GM13976 (cell line): ENCODE measurements around the gene TSPAN9.

ENCODE experiments used
- DNase-seq: peaks from one replicate; pipeline ENCODE4 v3.0.0; 2012; ENCODE audit warnings: low spot score
- in situ Hi-C: fragments of 300-500 bp; cut with MboI; formaldehyde crosslinking; loops from one replicate; pipeline ENCODE4 v1.12.0; 2022; ENCODE audit warnings: low sequenced_read_pairs, mixed read lengths, inconsistent platforms; ENCODE audit not compliant: unreplicated experiment
- TF ChIP-seq, protein P1 (sequence below): IDR thresholded peaks from 2 replicates; pipeline ENCODE4 v1.5.1; 2012; ENCODE audit warnings: borderline replicate concordance, mild to moderate bottlenecking; ENCODE audit not compliant: insufficient read depth; ENCODE audit errors: extremely low read depth, missing control alignments, control extremely low read depth

The TSPAN9 gene

DNA sequence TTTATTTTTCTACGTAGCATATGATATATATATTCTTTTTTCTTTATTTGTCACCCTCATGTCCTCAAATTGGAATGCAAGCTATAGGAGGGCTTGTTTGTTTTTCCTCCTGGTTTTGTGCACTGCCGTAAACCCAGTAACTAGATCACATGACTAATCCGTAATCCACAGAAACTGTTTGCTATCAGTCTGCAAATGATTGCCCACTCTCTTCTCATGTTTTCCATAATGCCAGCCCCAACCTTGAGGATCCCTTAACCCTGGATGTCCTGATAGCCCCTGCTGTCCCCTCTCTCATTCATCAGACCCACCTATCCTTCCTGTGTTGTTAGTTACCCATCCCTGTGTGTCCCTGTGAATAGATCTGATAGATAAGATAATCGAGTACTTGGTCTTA, 94.0 kb downstream of the TSPAN9 start:
- in situ Hi-C loops, result no loop called here
- TF ChIP-seq, protein P1, sequence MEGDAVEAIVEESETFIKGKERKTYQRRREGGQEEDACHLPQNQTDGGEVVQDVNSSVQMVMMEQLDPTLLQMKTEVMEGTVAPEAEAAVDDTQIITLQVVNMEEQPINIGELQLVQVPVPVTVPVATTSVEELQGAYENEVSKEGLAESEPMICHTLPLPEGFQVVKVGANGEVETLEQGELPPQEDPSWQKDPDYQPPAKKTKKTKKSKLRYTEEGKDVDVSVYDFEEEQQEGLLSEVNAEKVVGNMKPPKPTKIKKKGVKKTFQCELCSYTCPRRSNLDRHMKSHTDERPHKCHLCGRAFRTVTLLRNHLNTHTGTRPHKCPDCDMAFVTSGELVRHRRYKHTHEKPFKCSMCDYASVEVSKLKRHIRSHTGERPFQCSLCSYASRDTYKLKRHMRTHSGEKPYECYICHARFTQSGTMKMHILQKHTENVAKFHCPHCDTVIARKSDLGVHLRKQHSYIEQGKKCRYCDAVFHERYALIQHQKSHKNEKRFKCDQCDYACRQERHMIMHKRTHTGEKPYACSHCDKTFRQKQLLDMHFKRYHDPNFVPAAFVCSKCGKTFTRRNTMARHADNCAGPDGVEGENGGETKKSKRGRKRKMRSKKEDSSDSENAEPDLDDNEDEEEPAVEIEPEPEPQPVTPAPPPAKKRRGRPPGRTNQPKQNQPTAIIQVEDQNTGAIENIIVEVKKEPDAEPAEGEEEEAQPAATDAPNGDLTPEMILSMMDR, result no peak
- no peak for DNase-seq

DNA sequence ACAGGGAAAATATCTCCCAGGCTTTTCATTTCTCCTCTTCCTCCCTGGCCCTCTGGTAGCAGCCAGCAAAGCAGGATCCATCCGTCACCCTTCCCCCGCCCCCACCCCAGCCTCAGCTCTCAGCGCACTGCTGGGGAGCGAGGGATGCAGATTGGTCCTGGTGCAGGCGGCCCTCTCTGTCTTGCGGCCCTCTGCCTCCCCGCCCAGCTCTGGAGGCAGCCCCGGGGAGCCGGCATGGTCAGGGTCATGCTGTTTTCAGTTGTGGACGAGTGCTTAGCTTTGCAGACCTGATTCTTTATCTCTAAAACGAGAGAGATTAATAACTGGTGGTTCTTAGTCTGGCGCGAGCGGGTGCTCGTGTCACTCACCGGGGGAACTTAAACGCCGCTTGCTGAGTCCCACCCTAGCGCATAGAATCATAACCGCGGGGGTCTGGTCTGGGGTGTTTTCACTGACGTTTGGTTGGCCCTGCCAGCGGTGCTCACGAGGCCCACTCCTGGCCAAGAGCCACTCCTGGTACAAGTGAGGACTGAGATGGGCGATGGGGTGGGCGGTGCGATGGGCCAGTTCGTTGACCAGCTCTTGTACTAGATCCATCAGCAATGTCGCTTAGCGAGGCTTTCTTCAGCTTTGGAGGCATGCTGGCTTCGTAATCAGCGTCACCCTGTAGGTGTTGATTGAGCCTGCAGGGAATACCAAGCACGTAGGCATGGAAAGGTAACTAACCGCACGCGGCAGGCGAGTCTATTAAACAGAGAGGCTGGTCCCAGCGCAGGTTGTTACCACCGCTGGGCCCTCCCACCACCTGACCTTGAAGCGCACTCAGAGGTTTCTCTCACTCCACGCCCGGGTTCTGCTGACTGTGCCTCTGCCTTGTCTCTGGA, 95.2 kb downstream of the TSPAN9 start:
- TF ChIP-seq, protein P1, result no peak
- no peak for DNase-seq
- in situ Hi-C loops, result no loop called here

DNA sequence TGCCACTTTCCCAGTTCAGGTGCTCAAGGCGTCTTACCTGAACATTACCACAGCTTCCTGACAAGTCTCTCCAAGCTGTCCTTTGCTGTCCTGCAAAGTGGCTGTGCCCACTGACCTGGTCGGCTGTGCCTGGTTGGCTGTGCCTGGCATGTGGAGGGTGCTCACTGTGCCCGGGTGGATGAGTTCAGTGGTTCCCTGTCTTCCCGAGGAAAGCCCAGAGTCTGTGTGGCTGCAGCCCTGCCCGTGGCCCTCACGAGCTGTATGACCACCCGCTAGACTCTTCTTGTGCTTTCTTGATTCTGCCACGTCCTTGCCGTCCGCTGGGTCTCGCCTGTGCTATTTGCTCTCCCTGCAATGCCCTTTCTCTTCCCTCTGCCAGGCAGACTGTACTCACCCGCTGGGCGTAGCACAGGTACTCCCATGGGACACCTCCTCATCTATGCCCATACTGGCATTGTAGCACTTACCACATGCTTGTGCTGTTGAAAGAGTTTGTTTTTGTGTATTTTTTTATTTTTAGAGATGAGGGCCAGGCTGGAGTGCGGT, 95.9 kb downstream of the TSPAN9 start:
- no peak for DNase-seq
- TF ChIP-seq, protein P1, result no peak
- in situ Hi-C loops, result no loop called here

DNA sequence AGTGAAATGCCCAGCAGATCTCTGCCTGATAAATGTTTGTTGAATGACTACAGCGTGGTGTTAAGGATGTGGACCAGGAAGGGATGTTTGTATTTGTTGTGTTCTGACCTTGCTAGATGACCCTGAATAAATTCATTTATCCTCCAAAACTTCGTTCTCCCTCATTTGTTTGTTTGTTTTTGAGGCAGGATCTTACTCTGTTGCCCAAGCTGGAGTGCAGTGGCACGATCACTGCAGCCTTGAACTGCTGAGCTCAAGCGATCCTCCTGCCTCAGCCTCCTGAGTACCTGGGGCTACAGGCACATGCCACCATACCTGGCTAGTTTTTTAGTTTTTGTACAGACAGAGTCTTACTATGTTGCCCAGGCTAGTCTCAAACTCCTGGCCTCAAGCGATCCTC, 96.7 kb downstream of the TSPAN9 start:
- no peak for DNase-seq
- in situ Hi-C loops, result no loop called here
- TF ChIP-seq, protein P1, result no peak

- TF ChIP-seq, protein P1, result no peak
- DNase-seq, result no peak
- in situ Hi-C loops, result no loop called here
Measured at GRCh38 chr12:3175238-3175637, 98.1 kb downstream of the TSPAN9 start.

- no peak for DNase-seq
- in situ Hi-C loops, result no loop called here
Measured at GRCh38 chr12:3176754-3177153, 99.6 kb downstream of the TSPAN9 start.

More at GRCh38 chr12:3176754-3177153, 99.6 kb downstream of the TSPAN9 start:
- TF ChIP-seq, protein P1, result no peak
